Endothelial cell of umbilical vein (primary cell): Measurements from ENCODE around the gene CDC42EP4. TPM values are rescaled to one million over a fixed set of nuclear protein-coding genes. Genes with fewer than 3 reads are reported as not detected.

Source experiments
- Bru-seq: library from RNA; stranded (reverse); fragments of 400-500 nt; gene quantifications from one replicate; lab custom pipeline; 2021; lab: Mats Ljungman, UMichigan
- BruChase-seq, 2 experiments: library from RNA; stranded (reverse); fragments of 400-500 nt; gene quantifications; one replicate each; lab custom pipeline; 2021; lab: Mats Ljungman, UMichigan
- BruUV-seq: library from RNA; stranded (reverse); fragments of 400-500 nt; replicated peaks from 2 replicates; lab custom pipeline; 2021; lab: Mats Ljungman, UMichigan
- CTCF ChIA-PET: fragments of 300-600, 350-600 bp; sonication (Branson Sonifier 250); formaldehyde crosslinking; loops from one replicate; lab custom pipeline; 2021; ENCODE audit warnings: antibody characterized with exemption, inconsistent platforms; lab: Charles Lee
- POLR2A ChIA-PET: fragments of 300-600, 350-600 bp; sonication (Branson Sonifier 250); formaldehyde crosslinking; loops from one replicate; lab custom pipeline; 2021; ENCODE audit warnings: antibody characterized with exemption, inconsistent platforms; lab: Charles Lee
- DNase-seq: peaks from one replicate; pipeline ENCODE4 v3.0.0-alpha.2; 2011; ENCODE audit warnings: low read depth, low spot score
- FAIRE-seq: peaks from 2 replicates; lab custom pipeline; 2011; peaks lifted over from hg19 to GRCh38; lab: Jason Lieb, UNC
- H2AFZ ChIP-seq: 2 replicates; pipeline ENCODE4 v1.6.0; 2012; ENCODE audit warnings: low read depth, low read length, control low read depth, inconsistent platforms
- H3K27ac ChIP-seq: 2 replicates; pipeline ENCODE4 v1.5.1; 2011; ENCODE audit warnings: low read depth, mild to moderate bottlenecking, control low read depth, low read length, moderate library complexity; ENCODE audit not compliant: insufficient read depth
- H3K27me3 ChIP-seq, 2 experiments: 2 replicates each; pipeline versions ENCODE4 v1.6.0 to v1.6.1; 2011; ENCODE audit warnings: low read length in 2 of 2, mixed read lengths in 1 of 2; ENCODE audit not compliant: control insufficient read depth in 2 of 2, insufficient read depth in 2 of 2
- H3K36me3 ChIP-seq, 2 experiments: 2 replicates in 1 of 2; 3 replicates in 1 of 2; pipeline ENCODE4 v1.5.1; 2011; ENCODE audit warnings: low read length in 2 of 2, mild to moderate bottlenecking in 1 of 2, moderate library complexity in 1 of 2; ENCODE audit not compliant: control insufficient read depth in 2 of 2, insufficient read depth in 2 of 2; ENCODE audit errors: extremely low read depth in 1 of 2
- H3K4me1 ChIP-seq: 3 replicates; pipeline ENCODE4 v1.5.1; 2011; ENCODE audit warnings: mild to moderate bottlenecking, low read length; ENCODE audit not compliant: control insufficient read depth, insufficient read depth; ENCODE audit errors: extremely low read depth
- H3K4me2 ChIP-seq: 2 replicates; pipeline ENCODE4 v1.6.1; 2011; ENCODE audit warnings: low read length, control low read depth, mixed read lengths; ENCODE audit not compliant: insufficient read depth
- H3K4me3 ChIP-seq, 3 experiments: fragments of 200-600 bp in 1 of 3; sonication (generic), shearing (Covaris generic) in 1 of 3; replicated peaks in 1 of 3; 2 replicates each; pipeline ENCODE4 v1.5.1; 2011 to 2016; ENCODE audit warnings: control low read depth in 3 of 3, low read length in 3 of 3, mild to moderate bottlenecking in 2 of 3, inconsistent platforms in 1 of 3, low read depth in 1 of 3, moderate library complexity in 1 of 3; ENCODE audit not compliant: insufficient read depth in 1 of 3
- H3K79me2 ChIP-seq: 2 replicates; pipeline ENCODE4 v1.6.0; 2012; ENCODE audit warnings: low read length, inconsistent platforms; ENCODE audit not compliant: control insufficient read depth, insufficient read depth
- H3K9ac ChIP-seq: replicated peaks from 2 replicates; pipeline ENCODE3; 2011; ENCODE audit warnings: low read length, control low read depth; ENCODE audit not compliant: insufficient read depth; ENCODE audit errors: extremely low read depth
- H3K9me1 ChIP-seq: replicated peaks from 3 replicates; pipeline ENCODE4 v1.6.0; 2011; ENCODE audit warnings: mild to moderate bottlenecking, low read length; ENCODE audit not compliant: control insufficient read depth, insufficient read depth; ENCODE audit errors: extremely low read depth
- H3K9me3 ChIP-seq: replicated peaks from 2 replicates; pipeline ENCODE4 v1.5.1; 2012; ENCODE audit warnings: low read length, inconsistent platforms; ENCODE audit not compliant: control insufficient read depth, insufficient read depth
- H4K20me1 ChIP-seq: replicated peaks from 2 replicates; pipeline ENCODE3; 2011; ENCODE audit warnings: mild to moderate bottlenecking, low read length; ENCODE audit not compliant: control insufficient read depth, insufficient read depth; ENCODE audit errors: extremely low read depth
- EZH2 ChIP-seq: IDR thresholded peaks from 2 replicates; pipeline ENCODE4 v1.6.1; 2012; ENCODE audit warnings: borderline replicate concordance, low read depth, mild to moderate bottlenecking, moderate library complexity, low read length, inconsistent platforms; ENCODE audit not compliant: severe bottlenecking
- GATA2 ChIP-seq: IDR thresholded peaks from 2 replicates; pipeline ENCODE4 v1.7.0; 2011; ENCODE audit warnings: low read depth, mild to moderate bottlenecking, moderate library complexity, mixed read lengths, low read length; ENCODE audit not compliant: insufficient read length, insufficient read depth
- POLR2A ChIP-seq: IDR thresholded peaks from 2 replicates; pipeline ENCODE4 v1.6.1; 2012; ENCODE audit warnings: low read depth, mild to moderate bottlenecking, control low read depth, low read length
- POLR2AphosphoS5 ChIP-seq: IDR thresholded peaks from 2 replicates; pipeline ENCODE4 v1.6.1; 2012; ENCODE audit warnings: low read depth, mild to moderate bottlenecking, control low read depth, low read length, moderate library complexity; ENCODE audit not compliant: insufficient read depth
- dilution Hi-C: fragments of 300-500 bp; cut with MboI; formaldehyde crosslinking; loops from one replicate; pipeline ENCODE4 v1.15.0; 2019; ENCODE audit warnings: low sequenced_read_pairs; ENCODE audit not compliant: extremely low pct_ligation_motif_present
- intact Hi-C: fragments of 100-400 bp; cut with micrococcal nuclease; formaldehyde crosslinking; loops from one replicate; pipeline ENCODE4 v1.10.0; 2022
- long read RNA-seq: library from polyadenylated mRNA; stranded (forward); transcript quantifications from one replicate; pipeline ENCODE4 v2.0.0, GENCODE V29; 2021
- polyA minus RNA-seq, 3 experiments: library from RNA; depleted of rRNA, polyadenylated mRNA; stranded (reverse); fragments of >200 nt; gene quantifications; 1 replicate in 1 of 3; 2 replicates in 2 of 3; pipeline ENCODE4 v1.2.3, GENCODE V29; 2011
- polyA plus RNA-seq, 4 experiments: library from polyadenylated mRNA; depleted of rRNA in 3 of 4; stranded (reverse) in 3 of 4; unstranded in 1 of 4; fragments of >200 nt; gene quantifications; 2 replicates each; pipeline versions ENCODE4 v1.2.1 to v1.2.3, GENCODE V29; 2011 to 2012; ENCODE audit warnings: missing spikeins in 1 of 4
- total RNA-seq: library from RNA; stranded (reverse); gene quantifications from 2 replicates; pipeline ENCODE4 v1.2.3, GENCODE V29; 2021

CDC42EP4 gene, protein sequence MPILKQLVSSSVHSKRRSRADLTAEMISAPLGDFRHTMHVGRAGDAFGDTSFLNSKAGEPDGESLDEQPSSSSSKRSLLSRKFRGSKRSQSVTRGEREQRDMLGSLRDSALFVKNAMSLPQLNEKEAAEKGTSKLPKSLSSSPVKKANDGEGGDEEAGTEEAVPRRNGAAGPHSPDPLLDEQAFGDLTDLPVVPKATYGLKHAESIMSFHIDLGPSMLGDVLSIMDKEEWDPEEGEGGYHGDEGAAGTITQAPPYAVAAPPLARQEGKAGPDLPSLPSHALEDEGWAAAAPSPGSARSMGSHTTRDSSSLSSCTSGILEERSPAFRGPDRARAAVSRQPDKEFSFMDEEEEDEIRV
- total RNA-seq (18.8 and 19.6 TPM in 2 replicates), polyA plus RNA-seq (11.4 and 13.7 TPM in 2 replicates), polyA minus RNA-seq (10.6 and 11.7 TPM in 2 replicates), Bru-seq, nascent RNA (percentile 53 among the genes with signal in this experiment), BruChase-seq, experiment 1, labeled RNA remaining after a 6-hour chase (percentile 53 among the genes with signal in this experiment), BruChase-seq, experiment 2, labeled RNA remaining after a 2-hour chase (percentile 58 among the genes with signal in this experiment)
- 8.4 and 10.7 TPM in 2 replicates for polyA plus RNA-seq (2011; cell fraction: cytosol; rRNA removed)
- polyA plus RNA-seq (2011; cell fraction: nucleus; rRNA removed): 5.4 and 6.5 TPM in 2 replicates
- polyA plus RNA-seq (2012): 13.3 and 15.1 TPM in 2 replicates
- 49.1 TPM for polyA minus RNA-seq (2011; cell fraction: cytosol; rRNA and poly(A)+ RNA removed)
- 11.9 and 14.1 TPM in 2 replicates for polyA minus RNA-seq (2011; cell fraction: nucleus; rRNA and poly(A)+ RNA removed)
- long read RNA-seq, transcript CDC42EP4-205 (2 exons, 1,022 nt): minor isoform, 9 of 38 reads
- long read RNA-seq, transcript CDC42EP4-201 (2 exons, 3,272 nt): major isoform, 23 of 38 reads
- long read RNA-seq, partial matches to known transcripts: 0 of 38 reads
- long read RNA-seq, other reads (novel, unspliced or antisense): 6 of 38 reads

DNA sequence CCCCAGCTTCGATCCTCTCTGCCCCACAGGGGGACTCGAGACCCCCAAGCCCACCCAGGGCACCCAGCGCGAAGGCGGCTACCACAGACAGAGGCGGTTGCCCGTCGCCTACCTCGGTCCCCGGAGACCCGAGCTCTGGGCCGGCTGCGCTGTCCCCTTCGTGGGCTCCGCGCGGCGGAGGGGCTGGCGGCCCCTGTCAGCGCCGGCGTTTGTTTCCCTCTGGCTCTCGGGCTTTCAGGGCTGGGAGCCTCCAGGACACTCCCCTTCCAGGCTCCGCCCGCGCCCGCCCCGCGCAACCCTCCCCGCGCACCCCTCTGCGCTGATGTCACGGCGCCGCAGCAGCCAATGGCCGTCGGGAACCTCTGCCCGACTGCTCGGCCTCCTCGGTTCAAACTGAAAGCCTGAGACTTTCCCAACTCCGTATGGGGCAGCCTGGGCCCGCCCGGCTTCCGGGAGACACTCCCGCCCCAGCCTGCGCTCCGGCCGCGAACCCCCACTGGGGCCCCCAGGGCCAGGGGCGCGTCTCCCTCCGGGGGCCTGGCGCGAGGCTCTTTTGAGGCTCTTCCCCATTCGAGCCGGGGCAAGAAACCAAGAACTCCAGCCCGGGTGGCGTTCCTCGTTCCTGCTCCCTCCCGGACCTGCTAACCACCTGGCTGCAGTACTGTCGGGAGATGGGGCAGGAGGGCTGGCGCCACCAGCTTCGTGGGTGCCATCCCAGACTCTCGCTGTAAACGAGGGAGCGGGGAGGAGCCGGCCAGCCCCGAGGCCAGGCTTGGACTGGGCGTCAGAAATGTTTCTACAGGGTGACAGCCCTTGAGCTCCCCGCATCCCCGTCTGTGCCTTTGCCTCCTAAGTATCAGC, at the start of gene CDC42EP4:
Gene CDC42EP4, minus strand, starts transcription at position 221 of the 861 bp plus-strand sequence. CDS start 25,501 bp downstream, outside the sequence.
- H2AFZ ChIP-seq: peak within 1 kb of the TSS; percentile 99
- BruUV-seq: TSS peak; percentile 16
- FAIRE-seq: peak; percentile 85
- DNase-seq: peak; percentile 95
- peak within 1 kb of the TSS; percentile 92 for H3K9ac ChIP-seq
- peak within 1 kb of the TSS; percentile 80 for H3K27ac ChIP-seq
- H3K4me2 ChIP-seq: peak within 1 kb of the TSS; percentile 76
- H3K36me3 ChIP-seq: no peaks in the 10 kb centered on the region
- dilution Hi-C loops: no loop called here
- H3K9me1 ChIP-seq: no peaks in the 10 kb centered on the region
- intact Hi-C loops: loop anchor here (1.0 to 10.0 kb wide), 7 partner anchors 20 to 1433 kb away; partner anchors contain the start of genes COG1, NHERF1 and RPL38
- ChIA-PET POLR2A (interaction anchor here (0.6 kb wide), 1 partner anchor 9 kb away, joined by 3 read pairs; no protein-coding TSS in a partner anchor), CTCF (interaction anchor here (0.8 to 6.5 kb wide), 9 partner anchors 12 to 755 kb away, joined by 3 to 70 read pairs (median 10); no protein-coding TSS in a partner anchor)
- H3K27me3 ChIP-seq: peaks cover 2% of the 10 kb centered on the region in 2 experiments
- H4K20me1 ChIP-seq: no peaks in the 10 kb centered on the region
- H3K4me3 ChIP-seq: peak within 1 kb of the TSS; percentile 82 to 97 (median 88)
- peaks cover 27% of the 10 kb centered on the region for H3K4me1 ChIP-seq
- H3K79me2 ChIP-seq: peaks cover 35% of the 10 kb centered on the region
- peak; percentile 80 for TF ChIP-seq POLR2A
- TF ChIP-seq GATA2: no peak
- peak; percentile 27 for TF ChIP-seq POLR2AphosphoS5
- TF ChIP-seq EZH2: no peak
- H3K9me3 ChIP-seq: no peaks in the 10 kb centered on the region
